HepG2 (cell line): ENCODE results near the gene PLOD3. TPM values are rescaled to one million over a fixed set of nuclear protein-coding genes. Genes with fewer than 3 reads are reported as not detected.

Experiments
- CHCHD3 ChIP-seq: sonication (generic); formaldehyde crosslinking; IDR thresholded peaks from 2 replicates; pipeline ENCODE4 v1.8.0; 2022; ENCODE audit warnings: mild to moderate bottlenecking, missing genetic modification reagents, moderate library complexity
- GATAD2A ChIP-seq: IDR thresholded peaks from 2 replicates; pipeline ENCODE4 v1.6.1; 2016
- HNRNPLL ChIP-seq: fragments of 200-400 bp; formaldehyde crosslinking; IDR thresholded peaks from 2 replicates; pipeline ENCODE4 v1.6.1; 2017; ENCODE audit warnings: mild to moderate bottlenecking, low read depth, low read length; ENCODE audit not compliant: poor library complexity, severe bottlenecking
- ISX ChIP-seq: sonication (generic); formaldehyde crosslinking; conservative IDR thresholded peaks from 2 replicates; pipeline ENCODE4 v1.5.0; 2020; ENCODE audit warnings: missing genetic modification reagents
- KDM2A ChIP-seq: sonication (generic); formaldehyde crosslinking; IDR thresholded peaks from 2 replicates; pipeline ENCODE4 v1.4.0; 2020; ENCODE audit warnings: low read depth, missing genetic modification reagents, borderline replicate concordance
- KDM3A ChIP-seq: IDR thresholded peaks from 2 replicates; pipeline ENCODE4 v1.6.1; 2018; ENCODE audit warnings: low read depth, missing compliant biosample characterization
- MATR3 ChIP-seq: sonication (generic); formaldehyde crosslinking; IDR thresholded peaks from 2 replicates; pipeline ENCODE4 v1.4.0; 2020; ENCODE audit warnings: missing genetic modification reagents
- MAX ChIP-seq: IDR thresholded peaks from 2 replicates; pipeline ENCODE4 v1.6.1; 2012; ENCODE audit warnings: inconsistent platforms
- MYPOP ChIP-seq: sonication (generic); formaldehyde crosslinking; IDR thresholded peaks from 2 replicates; pipeline ENCODE4 v1.8.1; 2023; ENCODE audit warnings: mild to moderate bottlenecking, moderate library complexity, missing genetic modification reagents
- NCOA1 ChIP-seq: sonication (generic); formaldehyde crosslinking; IDR thresholded peaks from 2 replicates; pipeline ENCODE4 v1.9.0; 2021; ENCODE audit warnings: missing genetic modification reagents
- SRY ChIP-seq: sonication (generic); formaldehyde crosslinking; IDR thresholded peaks from 2 replicates; pipeline ENCODE4 v1.8.0; 2022; ENCODE audit warnings: mild to moderate bottlenecking, missing genetic modification reagents
- TERF1 ChIP-seq: sonication (generic); formaldehyde crosslinking; IDR thresholded peaks from 2 replicates; pipeline ENCODE4 v1.8.0; 2022; ENCODE audit warnings: mild to moderate bottlenecking, missing genetic modification reagents, moderate library complexity
- USF2 ChIP-seq, 2 experiments: sonication (generic) in 1 of 2; formaldehyde crosslinking in 1 of 2; IDR thresholded peaks; 2 replicates each; pipeline versions ENCODE4 v1.5.1 to v1.6.1; 2011 to 2020; ENCODE audit warnings: borderline replicate concordance in 1 of 2, low read depth in 1 of 2, low read length in 1 of 2, mild to moderate bottlenecking in 1 of 2, missing genetic modification reagents in 1 of 2, moderate library complexity in 1 of 2
- ZNF547 ChIP-seq: sonication (generic); formaldehyde crosslinking; IDR thresholded peaks from 2 replicates; pipeline ENCODE4 v1.5.1; 2020; ENCODE audit warnings: mild to moderate bottlenecking, missing genetic modification reagents
- ZNF572 ChIP-seq: sonication (generic); formaldehyde crosslinking; IDR thresholded peaks from 2 replicates; pipeline ENCODE4 v1.5.1; 2020; ENCODE audit warnings: mild to moderate bottlenecking, missing genetic modification reagents
- ZNF687 ChIP-seq: sonication (generic); formaldehyde crosslinking; IDR thresholded peaks from 2 replicates; pipeline ENCODE4 v1.5.1; 2020; ENCODE audit warnings: mild to moderate bottlenecking, missing genetic modification reagents, moderate library complexity
- ZNF800 ChIP-seq: sonication (generic); formaldehyde crosslinking; IDR thresholded peaks from 2 replicates; pipeline ENCODE4 v1.4.0; 2020; ENCODE audit warnings: missing genetic modification reagents
- polyA plus RNA-seq, 8 experiments: library from polyadenylated mRNA; depleted of rRNA in 3 of 8; stranded (reverse) in 7 of 8; unstranded in 1 of 8; fragments of >200 nt; fragmentation: Illumina TruSeq in 4 of 8; extraction: Trizol in 4 of 8; gene quantifications; 2 replicates each; pipeline versions ENCODE4 v1.2.1 to v1.2.3, GENCODE V29; 2011 to 2016; ENCODE audit warnings: low read depth in 4 of 8, missing spikeins in 1 of 8, mixed read lengths in 1 of 8; ENCODE audit not compliant: insufficient read depth in 1 of 8
- total RNA-seq, 5 experiments: library from RNA; depleted of rRNA; stranded (reverse); fragments of >200 nt; fragmentation: Illumina TruSeq; extraction: Trizol; gene quantifications; 2 replicates each; pipeline ENCODE4 v1.2.3, GENCODE V29; 2016; ENCODE audit warnings: low read depth in 1 of 5

The PLOD3 gene
- total and polyA plus RNA-seq, 2 of the 13 experiments (the other 11 are each of a cell fraction or from before 2014, with no cell fraction given): 65.8 to 67.4 TPM

GRCh38 chr7:101172005-101172853 is 45.2 kb downstream of the PLOD3 start (continued):
- TF ChIP-seq ZNF572 (CRISPR knock-in tag) (no peak), ZNF800 (CRISPR knock-in tag) (peak; percentile 65; the same call in 1 of the 2 replicates), ISX (CRISPR knock-in tag) (no peak), MATR3 (CRISPR knock-in tag) (no peak), KDM3A (CRISPR knock-in tag) (no peak), ZNF687 (CRISPR knock-in tag) (peak; percentile 23; the same call in 1 of the 2 replicates), USF2 (IDR thresholded peaks at IDR 0.05; ENCODE audit: low read depth, low read length) (no peak), USF2 (CRISPR knock-in tag; IDR thresholded peaks at IDR 0.05; ENCODE audit: borderline replicate concordance) (no peak), MYPOP (no peak), SRY (no peak), GATAD2A (CRISPR knock-in tag) (no peak), ZNF547 (CRISPR knock-in tag) (0 out of 2 replicates have a peak, but pooled peaks have one; percentile 48), NCOA1 (no peak), KDM2A (CRISPR knock-in tag) (no peak), TERF1 (CRISPR knock-in tag) (no peak), CHCHD3 (0 out of 2 replicates have a peak, but pooled peaks have one; percentile 2), HNRNPLL (peak; percentile 16), MAX (no peak)
